GM10248 (cell line): Measurements from ENCODE around the gene FKBP14.

Source experiments
- CTCF ChIA-PET: fragments of 300-600 bp; sonication (Branson Sonifier 250); formaldehyde crosslinking; extraction: SDS; loops from one replicate; lab custom pipeline; 2021; ENCODE audit warnings: antibody characterized with exemption; lab: Yijun Ruan, JAX
- POLR2A ChIA-PET: fragments of 350-650 bp; sonication (Branson Sonifier 250); formaldehyde crosslinking; extraction: SDS; loops from one replicate; lab custom pipeline; 2020; ENCODE audit warnings: antibody characterized with exemption; lab: Yijun Ruan, JAX
- DNase-seq: peaks from one replicate; pipeline ENCODE4 v3.0.0; 2012; ENCODE audit errors: extremely low spot score
- CTCF ChIP-seq: IDR thresholded peaks from 2 replicates; pipeline ENCODE4 v1.5.1; 2012; ENCODE audit warnings: mild to moderate bottlenecking, low read depth; ENCODE audit errors: extremely low read depth, missing control alignments, control extremely low read depth

FKBP14 gene

GRCh38 chr7:30040938-30041337 is 14.4 kb upstream of the FKBP14 start:
- no peak for TF ChIP-seq CTCF
- DNase-seq: no peak
- ChIA-PET CTCF (interaction anchor here (1.3 to 2.7 kb wide), 2 partner anchors 11 to 20 kb away, joined by 3 to 9 read pairs; no protein-coding TSS in a partner anchor), POLR2A (no interaction called here)

GRCh38 chr7:30038196-30038980 is 11.9 kb upstream of the FKBP14 start:
- ChIA-PET CTCF (interaction anchor here (1.1 kb wide), 1 partner anchor 11 kb away, joined by 3 read pairs; no protein-coding TSS in a partner anchor), POLR2A (no interaction called here)
- no peak for DNase-seq
- no peak for TF ChIP-seq CTCF

GRCh38 chr7:30036220-30036619 is 9.7 kb upstream of the FKBP14 start:
- DNase-seq: no peak
- no peak for TF ChIP-seq CTCF
- POLR2A ChIA-PET: no interaction called here
- CTCF ChIA-PET: interaction anchor here (1.7 kb wide), 1 partner anchor 13 kb away, joined by 6 read pairs; no protein-coding TSS in a partner anchor

GRCh38 chr7:30034501-30034900 is 8.0 kb upstream of the FKBP14 start:
- ChIA-PET CTCF (interaction anchor here (1.5 kb wide), 1 partner anchor 27 kb away, joined by 5 read pairs; no protein-coding TSS in a partner anchor), POLR2A (no interaction called here)
- TF ChIP-seq CTCF: no peak
- no peak for DNase-seq

GRCh38 chr7:30032310-30033125 is 6.0 kb upstream of the FKBP14 start:
- no peak for DNase-seq
- TF ChIP-seq CTCF: no peak
- POLR2A ChIA-PET: no interaction called here
- CTCF ChIA-PET: interaction anchor here (1.8 kb wide), 1 partner anchor 29 kb away, joined by 6 read pairs; no protein-coding TSS in a partner anchor

GRCh38 chr7:30029696-30030095 is 3.2 kb upstream of the FKBP14 start:
- ChIA-PET POLR2A (no interaction called here), CTCF (interaction anchor here (0.6 to 3.0 kb wide), 4 partner anchors 13 to 253 kb away, joined by 3 to 9 read pairs (median 6); no protein-coding TSS in a partner anchor)
- no peak for DNase-seq
- TF ChIP-seq CTCF: no peak
